IMR-90 (cell line): ENCODE data around the gene DHDH. TPM values are rescaled to one million over a fixed set of nuclear protein-coding genes. Genes with fewer than 3 reads are reported as not detected.

Experiments used
- ATAC-seq: fragments of 200-7000 bp; cut with Tn5 transposase; 2 replicates; pipeline ENCODE4 v1.9.1; 2020; ENCODE audit warnings: low read depth, mild to moderate bottlenecking, moderate library complexity
- BruUV-seq: library from RNA; stranded (reverse); fragments of 400-500 nt; replicated peaks from 2 replicates; lab custom pipeline; 2021; lab: Mats Ljungman, UMichigan
- CTCF ChIA-PET: fragments of 300-600 bp; formaldehyde crosslinking; extraction: SDS; loops from one replicate; lab custom pipeline; 2021; ENCODE audit warnings: antibody characterized with exemption; lab: Yijun Ruan, JAX
- POLR2A ChIA-PET: fragments of 300-600 bp; sonication (Branson Sonifier 250); formaldehyde crosslinking; loops from one replicate; lab custom pipeline; 2022; ENCODE audit warnings: antibody characterized with exemption; ENCODE audit not compliant: unreplicated experiment; lab: Charles Lee
- DNase-seq: peaks from one replicate; pipeline ENCODE4 v3.0.0; 2013
- H2AFZ ChIP-seq: replicated peaks from 2 replicates; pipeline ENCODE3; 2013; ENCODE audit warnings: low read length, mild to moderate bottlenecking; ENCODE audit not compliant: poor library complexity
- H2AK5ac ChIP-seq: 2 replicates; pipeline ENCODE4 v1.6.1; 2013; ENCODE audit warnings: low read depth, low read length, inconsistent platforms
- H2AK9ac ChIP-seq: replicated peaks from 2 replicates; pipeline ENCODE3; 2013; ENCODE audit warnings: mild to moderate bottlenecking, low read depth, low read length, moderate library complexity; ENCODE audit not compliant: poor library complexity
- H2BK120ac ChIP-seq: 2 replicates; pipeline ENCODE4 v1.6.1; 2013; ENCODE audit warnings: low read depth, low read length, inconsistent platforms
- H2BK15ac ChIP-seq: 3 replicates; pipeline ENCODE4 v1.6.1; 2013; ENCODE audit warnings: low read depth, low read length, inconsistent platforms
- H2BK20ac ChIP-seq: 2 replicates; pipeline ENCODE4 v1.6.1; 2013; ENCODE audit warnings: low read depth, mild to moderate bottlenecking, inconsistent platforms, low read length, moderate library complexity
- H2BK5ac ChIP-seq: 2 replicates; pipeline ENCODE4 v1.6.1; 2013; ENCODE audit warnings: mild to moderate bottlenecking, low read depth, low read length, inconsistent platforms; ENCODE audit not compliant: poor library complexity, severe bottlenecking
- H3K14ac ChIP-seq: replicated peaks from 2 replicates; pipeline ENCODE4 v1.6.1; 2013; ENCODE audit warnings: low read depth, low read length, inconsistent platforms
- H3K18ac ChIP-seq: 2 replicates; pipeline ENCODE4 v1.6.1; 2013; ENCODE audit warnings: low read depth, low read length, control low read depth
- H3K23ac ChIP-seq: 2 replicates; pipeline ENCODE4 v1.6.1; 2013; ENCODE audit warnings: low read depth, low read length, inconsistent platforms
- H3K27ac ChIP-seq: 2 replicates; pipeline ENCODE4 v1.5.1; 2013; ENCODE audit warnings: mild to moderate bottlenecking, control low read depth, low read length; ENCODE audit not compliant: insufficient read depth
- H3K27me3 ChIP-seq: 2 replicates; pipeline ENCODE4 v1.6.1; 2013; ENCODE audit warnings: low read length; ENCODE audit not compliant: control insufficient read depth, insufficient read depth
- H3K36me3 ChIP-seq: 2 replicates; pipeline ENCODE4 v1.6.1; 2013; ENCODE audit warnings: low read length, mixed read lengths; ENCODE audit not compliant: control insufficient read depth, insufficient read depth
- H3K4ac ChIP-seq: 2 replicates; pipeline ENCODE4 v1.6.1; 2013; ENCODE audit warnings: low read depth, low read length, inconsistent platforms
- H3K4me1 ChIP-seq: 2 replicates; pipeline ENCODE4 v1.6.1; 2013; ENCODE audit warnings: low read length, mixed read lengths; ENCODE audit not compliant: control insufficient read depth, insufficient read depth
- H3K4me2 ChIP-seq: 2 replicates; pipeline ENCODE4 v1.6.1; 2013; ENCODE audit warnings: low read depth, mild to moderate bottlenecking, control low read depth, low read length, moderate library complexity
- H3K4me3 ChIP-seq: 2 replicates; pipeline ENCODE4 v1.5.1; 2013; ENCODE audit warnings: low read depth, mild to moderate bottlenecking, control low read depth, low read length, moderate library complexity; ENCODE audit not compliant: insufficient read depth
- H3K56ac ChIP-seq: 2 replicates; pipeline ENCODE4 v1.6.1; 2013; ENCODE audit warnings: low read length, inconsistent platforms; ENCODE audit not compliant: insufficient read depth; ENCODE audit errors: extremely low read depth
- H3K79me1 ChIP-seq, 2 experiments: 2 replicates each; pipeline ENCODE4 v1.6.1; 2013; ENCODE audit warnings: low read length in 2 of 2, inconsistent platforms in 1 of 2, low read depth in 1 of 2
- H3K9ac ChIP-seq: 2 replicates; pipeline ENCODE4 v1.6.1; 2013; ENCODE audit warnings: low read depth, low read length, control low read depth
- H3K9me1 ChIP-seq: 2 replicates; pipeline ENCODE4 v1.6.1; 2013; ENCODE audit warnings: low read length, inconsistent platforms; ENCODE audit not compliant: insufficient read depth
- H3K9me3 ChIP-seq: 2 replicates; pipeline ENCODE4 v1.6.1; 2013; ENCODE audit warnings: low read length; ENCODE audit not compliant: control insufficient read depth, insufficient read depth
- H4K20me1 ChIP-seq: 2 replicates; pipeline ENCODE4 v1.6.1; 2013; ENCODE audit warnings: low read length, inconsistent platforms; ENCODE audit not compliant: insufficient read depth
- H4K5ac ChIP-seq: 2 replicates; pipeline ENCODE4 v1.6.1; 2013; ENCODE audit warnings: mild to moderate bottlenecking, low read depth, low read length, control low read depth
- H4K8ac ChIP-seq, 2 experiments: 2 replicates each; pipeline ENCODE4 v1.6.1; 2013; ENCODE audit warnings: low read depth in 2 of 2, low read length in 2 of 2, control low read depth in 1 of 2, inconsistent platforms in 1 of 2
- H4K91ac ChIP-seq: 2 replicates; pipeline ENCODE4 v1.6.1; 2013; ENCODE audit warnings: low read depth, low read length, inconsistent platforms; ENCODE audit not compliant: insufficient read depth
- NFE2L2 ChIP-seq: fragments of 150-350 bp; IDR thresholded peaks from 2 replicates; pipeline ENCODE4 v1.6.1; 2016; ENCODE audit warnings: low read depth, mild to moderate bottlenecking, low read length
- RFX5 ChIP-seq: IDR thresholded peaks from 2 replicates; pipeline ENCODE4 v1.8.0; 2012; ENCODE audit warnings: low read depth, mild to moderate bottlenecking, low read length, moderate library complexity
- WGBS, 2 experiments: methylation state at CpG; one replicate each; pipeline versions ENCODE4 v1.1.5 to v1.1.7; 2013; ENCODE audit warnings: missing lambda C conversion rate in 2 of 2; ENCODE audit not compliant: insufficient read length in 1 of 2; ENCODE audit errors: extremely low coverage in 2 of 2; 5-methylcytosine and 5-hydroxymethylcytosine counted together
- dilution Hi-C: fragments of 300-500 bp; cut with HindIII; formaldehyde crosslinking; loops from one replicate; pipeline ENCODE4 v1.14.3; 2018; ENCODE audit warnings: low sequenced_read_pairs; ENCODE audit not compliant: unreplicated experiment
- in situ Hi-C: fragments of 300-500 bp; cut with MboI; formaldehyde crosslinking; loops from 3 replicates; pipeline ENCODE4 v1.14.3; 2019; ENCODE audit warnings: low sequenced_read_pairs, inconsistent platforms, mixed read lengths
- intact Hi-C: fragments of 100-400 bp; cut with micrococcal nuclease; formaldehyde crosslinking; loops from 2 replicates; pipeline ENCODE4 v1.10.0; 2022
- polyA plus RNA-seq, 3 experiments: library from polyadenylated mRNA; depleted of rRNA; stranded (reverse); fragments of >200 nt; gene quantifications; 2 replicates each; pipeline ENCODE4 v1.2.3, GENCODE V29; 2012; ENCODE audit warnings: low replicate concordance in 1 of 3
- total RNA-seq: library from RNA; depleted of rRNA; stranded (reverse); fragments of >200 nt; gene quantifications from 2 replicates; pipeline ENCODE4 v1.2.3, GENCODE V29; 2012
- TF ChIP-seq, protein P1 (sequence below): fragments of 150-350 bp; IDR thresholded peaks from 2 replicates; pipeline ENCODE4 v1.6.1; 2017; ENCODE audit warnings: mild to moderate bottlenecking, antibody characterized with exemption, low read length, low read depth

Gene DHDH
- total and polyA plus RNA-seq, 2 of the 4 experiments (the other 2 are of a cell fraction) = 0.36 to 0.53 TPM

DNA sequence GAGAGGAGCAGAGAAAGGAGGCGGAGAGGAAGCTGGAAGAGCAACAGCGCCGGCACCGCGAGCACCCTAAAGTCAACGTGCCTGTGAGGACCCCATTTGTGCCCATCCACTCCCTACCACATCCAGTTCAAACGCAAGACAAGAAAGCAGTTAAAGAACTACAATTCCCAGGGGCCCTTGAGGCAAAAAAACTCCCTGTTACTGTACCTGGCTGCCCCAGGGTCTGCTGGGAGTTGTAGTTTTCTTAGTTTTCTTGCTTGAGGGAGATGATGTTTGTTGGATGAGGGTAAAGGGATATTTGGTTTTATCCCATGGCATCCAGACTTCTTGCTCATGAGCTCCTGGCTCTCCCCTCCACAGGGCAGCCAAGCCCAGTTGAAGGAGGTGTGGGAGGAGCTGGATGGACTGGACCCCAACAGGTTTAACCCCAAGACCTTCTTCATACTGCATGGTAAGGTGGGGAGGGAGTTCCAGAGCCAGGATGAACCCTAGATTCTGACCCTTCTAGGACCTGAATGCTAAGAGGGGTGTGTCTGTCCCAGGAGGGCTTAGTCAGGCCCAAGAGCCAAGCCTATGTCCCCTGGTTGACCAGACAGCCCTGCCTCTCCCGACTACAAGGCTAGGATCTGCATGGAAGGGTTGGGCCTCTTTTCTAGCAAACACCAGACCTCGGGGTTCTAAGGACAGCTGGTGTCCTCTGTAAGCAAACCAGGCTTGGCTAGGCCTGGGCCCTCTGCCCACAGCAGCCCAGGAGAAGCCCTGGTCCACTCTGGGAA, 20.2 kb upstream of the DHDH start:
- Histone ChIP-seq H3K27ac (no peak overlapping the region), H3K79me1 (0 out of 4 replicates have a peak, but pooled peaks cover 0 to 10% of the 10 kb centered on the region in 2 experiments), H3K4ac (no peak overlapping the region), H2BK120ac (no peak overlapping the region), H3K9me1 (no peaks in the 10 kb centered on the region), H4K8ac (no peak overlapping the region), H3K4me2 (no peak overlapping the region), H4K20me1 (no peaks in the 10 kb centered on the region), H2BK20ac (no peak overlapping the region), H2AK5ac (no peak overlapping the region), H3K27me3 (no peaks in the 10 kb centered on the region), H4K5ac (no peak overlapping the region), H3K4me3 (no peak overlapping the region), H3K23ac (no peak overlapping the region), H3K9ac (no peak overlapping the region), H2AFZ (no peak overlapping the region), H3K18ac (no peak overlapping the region), H2BK15ac (no peak overlapping the region), H3K36me3 (peaks cover 54% of the 10 kb centered on the region), H2BK5ac (no peak overlapping the region), H3K9me3 (no peaks in the 10 kb centered on the region), H4K91ac (no peak overlapping the region), H2AK9ac (no peak overlapping the region), H3K4me1 (no peaks in the 10 kb centered on the region), H3K56ac (no peak overlapping the region), H3K14ac (no peak overlapping the region)
- no CpG with 5 or more reads among the region's 9 CpGs for WGBS, 2 experiments
- TF ChIP-seq, protein P1, sequence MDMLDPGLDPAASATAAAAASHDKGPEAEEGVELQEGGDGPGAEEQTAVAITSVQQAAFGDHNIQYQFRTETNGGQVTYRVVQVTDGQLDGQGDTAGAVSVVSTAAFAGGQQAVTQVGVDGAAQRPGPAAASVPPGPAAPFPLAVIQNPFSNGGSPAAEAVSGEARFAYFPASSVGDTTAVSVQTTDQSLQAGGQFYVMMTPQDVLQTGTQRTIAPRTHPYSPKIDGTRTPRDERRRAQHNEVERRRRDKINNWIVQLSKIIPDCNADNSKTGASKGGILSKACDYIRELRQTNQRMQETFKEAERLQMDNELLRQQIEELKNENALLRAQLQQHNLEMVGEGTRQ = no peak
- TF ChIP-seq RFX5 (no peak), NFE2L2 (no peak)
- no TSS peak for BruUV-seq
- ChIA-PET CTCF (no interaction called here), POLR2A (no interaction called here)
- dilution Hi-C loops (no loop called here), in situ Hi-C loops (no loop called here), intact Hi-C loops (no loop called here)
- DNase-seq (no peak), ATAC-seq (no peak; the same call in 1 of the 2 replicates)
